Myocyte (in vitro differentiated cells): ENCODE results near the gene TSEN15. TPM values are rescaled to one million over a fixed set of nuclear protein-coding genes. Genes with fewer than 3 reads are reported as not detected.
"Not testable (repeated sequence)": the region's sequence is repeated elsewhere in the genome, so short reads cannot be mapped to it uniquely, and the experiment has no call there.

ENCODE experiments used
- DNase-seq: peaks from one replicate; pipeline ENCODE4 v3.0.0-alpha.2; 2012; ENCODE audit warnings: low read depth
- total RNA-seq: library from RNA; depleted of rRNA; stranded (reverse); fragments of >200 nt; gene quantifications from 2 replicates; pipeline ENCODE4 v1.2.3, GENCODE V29; 2014

Gene TSEN15
- total RNA-seq, 1 donor from 2014 or later = 56.8 TPM

DNA sequence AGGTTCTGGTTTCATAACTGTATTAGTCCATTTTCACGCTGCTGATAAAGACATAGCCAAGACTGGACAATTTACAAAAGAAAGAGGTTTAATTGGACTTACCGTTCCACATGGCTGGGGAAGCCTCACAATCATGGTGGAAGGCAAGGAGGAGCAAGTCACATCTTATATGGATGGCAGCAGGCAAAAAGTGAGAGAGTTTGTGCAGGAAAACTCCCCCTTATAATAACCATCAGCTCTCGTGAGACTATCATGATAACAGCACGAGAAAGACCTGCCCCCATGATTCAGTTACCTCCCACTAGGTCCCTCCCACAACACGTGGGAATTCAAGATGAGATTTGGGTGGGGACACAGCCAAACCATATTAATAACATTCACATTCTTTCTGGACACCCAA lies 45.0 kb downstream of the TSEN15 start:
- not testable (repeated sequence) for DNase-seq

DNA sequence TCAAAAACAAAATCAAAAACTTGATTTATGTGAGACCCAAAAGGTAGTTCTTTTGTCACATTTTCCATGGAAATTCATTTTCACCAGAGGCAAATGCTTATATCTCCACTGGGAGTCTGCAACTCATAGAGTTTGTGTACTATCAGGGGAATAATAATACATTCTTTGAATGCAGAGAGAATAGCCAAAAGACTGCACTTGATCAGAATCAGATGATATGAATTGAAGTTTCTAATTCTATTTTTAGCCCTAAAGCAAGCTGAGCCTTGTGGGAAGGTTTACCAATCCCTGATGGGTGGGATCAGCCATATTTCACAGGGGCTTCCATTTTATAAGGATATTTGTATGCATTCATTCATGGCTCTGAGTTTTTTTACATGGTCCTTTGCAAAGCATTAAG lies 49.6 kb downstream of the TSEN15 start:
- no peak for DNase-seq

DNA sequence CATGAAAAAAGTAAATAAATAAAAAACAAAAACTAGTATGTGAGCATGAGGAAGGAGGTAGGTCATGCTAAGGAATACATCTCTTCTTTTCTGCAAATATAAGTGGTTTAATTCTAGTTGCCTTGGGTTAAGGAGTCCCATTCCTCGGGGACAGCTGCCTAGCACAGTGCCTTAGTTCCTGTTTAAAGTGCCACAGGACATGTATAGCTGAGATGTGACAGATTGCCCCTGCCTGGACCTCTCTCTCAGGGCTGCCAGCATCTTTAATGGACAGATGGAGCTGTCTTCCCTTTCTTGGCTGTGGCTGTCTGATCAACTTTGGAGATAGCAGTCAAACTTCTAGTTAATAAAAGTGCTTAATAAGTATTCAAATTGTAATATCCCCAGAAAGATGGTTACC lies 50.0 kb downstream of the TSEN15 start:
- DNase-seq = no peak

DNA sequence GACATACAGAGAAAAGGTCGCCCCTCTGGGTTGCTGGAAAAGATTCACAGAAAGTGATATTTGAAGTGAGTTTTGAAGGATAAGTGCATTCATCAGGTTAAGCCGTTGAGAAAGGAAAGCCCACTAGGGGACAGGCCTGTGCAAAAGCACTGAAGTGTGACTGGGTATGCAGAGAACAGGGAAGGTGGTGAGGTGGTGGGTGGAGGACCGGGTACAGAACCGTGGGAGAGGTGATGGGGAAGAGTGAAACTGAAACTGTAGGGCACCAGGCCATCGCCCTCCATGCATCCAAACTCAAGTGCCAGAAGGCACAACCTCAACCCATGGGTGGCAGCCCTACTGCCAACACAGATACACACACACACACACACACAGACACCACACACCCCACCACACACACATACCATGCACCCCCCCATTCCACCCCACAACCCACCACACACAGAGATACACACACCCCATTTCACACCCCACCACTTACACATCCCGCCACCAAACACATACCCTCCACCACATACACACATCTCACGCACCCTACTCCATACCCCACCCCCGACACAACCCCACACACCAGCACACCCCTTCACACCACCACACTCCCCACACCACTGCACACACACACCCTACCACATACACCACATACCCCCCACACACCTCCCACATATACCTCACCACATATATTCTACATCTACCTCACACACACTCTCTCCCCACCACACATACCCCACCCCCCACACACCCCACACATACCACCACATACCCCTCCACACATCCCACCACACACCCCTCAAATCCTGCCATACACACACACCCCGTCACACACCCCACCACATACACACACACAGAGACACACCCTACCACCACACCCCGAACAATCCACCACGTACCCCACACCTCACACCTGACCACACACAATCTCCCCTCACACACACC lies 59.0 kb downstream of the TSEN15 start:
- DNase-seq = no peak

DNA sequence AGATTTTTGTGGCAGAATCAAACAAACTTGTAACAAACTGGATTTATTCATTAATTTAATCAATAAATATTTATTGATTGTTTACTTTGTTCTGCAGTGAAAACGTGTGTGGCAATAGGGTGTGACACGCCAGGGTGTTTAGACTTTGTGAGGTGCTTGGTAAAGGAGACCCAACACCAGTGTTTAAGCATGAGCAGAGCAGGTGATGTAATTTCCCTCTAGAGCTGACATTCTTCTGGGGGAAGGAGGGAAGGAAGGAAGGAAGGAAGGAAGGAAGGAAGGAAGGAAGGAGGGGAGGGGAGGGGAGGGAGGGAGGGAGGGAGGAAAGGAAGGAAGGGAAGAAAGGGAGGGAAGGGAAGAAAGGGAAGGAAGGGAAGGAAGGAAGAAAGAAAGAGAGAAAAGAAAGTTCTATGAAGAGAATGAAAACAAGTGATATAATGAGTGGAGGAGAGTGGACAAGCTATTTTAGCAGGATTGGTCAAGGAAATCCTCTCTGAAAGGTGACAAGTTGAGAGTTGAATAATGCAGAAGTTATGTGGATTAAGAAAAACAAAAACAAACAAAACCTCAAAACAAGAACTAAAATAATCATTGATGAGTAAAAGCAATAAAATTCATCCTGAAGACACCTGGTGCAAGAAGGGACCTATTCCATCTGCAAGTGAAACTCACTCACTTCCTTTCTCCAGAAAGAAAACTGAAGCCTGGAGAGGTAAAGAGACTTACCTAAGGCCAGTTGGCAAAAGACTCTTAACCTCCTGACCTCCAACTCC lies 60.8 kb downstream of the TSEN15 start:
- no peak for DNase-seq

DNA sequence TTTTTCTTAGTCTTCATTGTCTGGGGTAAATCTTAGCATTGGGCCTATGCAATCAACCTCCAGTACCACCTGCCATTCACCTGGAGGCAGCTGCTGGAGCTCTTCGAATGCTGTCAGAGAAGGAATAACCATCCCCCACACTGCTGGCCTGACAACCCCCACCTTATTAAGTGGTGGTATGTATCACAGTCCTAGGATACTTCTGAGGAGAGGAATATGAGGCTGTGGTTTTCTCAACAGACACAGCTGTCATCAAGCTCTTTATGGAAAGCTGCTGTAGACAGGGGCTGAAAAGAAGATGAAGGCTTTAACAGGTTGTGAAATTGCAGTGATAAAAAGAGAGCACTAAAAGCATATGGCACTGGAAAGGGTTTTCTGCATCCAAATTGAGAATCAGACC lies 61.7 kb downstream of the TSEN15 start:
- DNase-seq = peak; percentile 91

DNA sequence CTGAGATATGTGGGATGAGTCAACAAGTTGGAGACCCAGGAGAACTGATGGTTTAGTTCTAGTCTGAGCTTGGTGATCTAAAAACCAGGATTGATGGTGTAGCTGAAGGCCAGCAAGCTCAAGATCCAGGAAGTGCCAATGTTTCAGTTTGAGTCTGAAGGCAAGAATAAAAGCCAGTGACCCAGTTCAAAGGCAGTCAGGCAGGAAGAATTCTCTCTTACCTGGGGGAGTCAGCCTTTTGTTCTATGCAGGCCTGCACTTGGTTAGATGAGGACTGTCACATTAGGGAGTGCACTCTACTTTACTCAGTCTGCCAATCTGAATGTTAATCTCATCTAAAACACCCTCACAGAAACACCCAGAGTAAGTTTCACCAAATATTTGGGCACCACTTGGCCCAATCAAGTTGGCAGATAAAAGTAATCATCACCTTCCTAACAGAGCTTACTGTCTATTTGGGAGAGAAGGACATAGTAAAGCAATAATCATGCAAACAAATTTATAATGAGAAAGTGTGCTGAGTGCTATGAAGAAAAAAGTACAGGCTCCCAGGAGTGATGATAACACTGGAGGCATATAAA lies 63.4 kb downstream of the TSEN15 start:
- no peak for DNase-seq

DNA sequence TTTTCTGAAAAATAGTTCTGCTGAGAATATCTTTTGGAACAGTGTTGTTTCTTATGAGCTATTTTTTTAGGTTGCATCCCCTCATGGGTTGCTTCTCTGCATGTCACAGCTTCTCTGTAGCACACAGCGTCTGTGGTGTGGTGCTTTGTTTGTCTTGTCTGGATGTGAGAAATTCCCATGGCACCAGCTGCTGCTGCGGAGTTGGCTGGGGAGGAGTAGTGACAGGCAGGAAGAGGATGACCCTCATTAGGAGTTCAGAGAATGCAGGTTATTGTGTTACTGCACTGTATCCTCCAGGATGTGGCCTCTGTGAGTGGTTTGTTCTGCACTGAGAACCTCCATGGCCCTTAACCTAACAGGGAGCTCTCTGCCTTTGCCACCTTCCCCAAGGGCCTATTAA lies 64.8 kb downstream of the TSEN15 start:
- peak; percentile 91 for DNase-seq

DNA sequence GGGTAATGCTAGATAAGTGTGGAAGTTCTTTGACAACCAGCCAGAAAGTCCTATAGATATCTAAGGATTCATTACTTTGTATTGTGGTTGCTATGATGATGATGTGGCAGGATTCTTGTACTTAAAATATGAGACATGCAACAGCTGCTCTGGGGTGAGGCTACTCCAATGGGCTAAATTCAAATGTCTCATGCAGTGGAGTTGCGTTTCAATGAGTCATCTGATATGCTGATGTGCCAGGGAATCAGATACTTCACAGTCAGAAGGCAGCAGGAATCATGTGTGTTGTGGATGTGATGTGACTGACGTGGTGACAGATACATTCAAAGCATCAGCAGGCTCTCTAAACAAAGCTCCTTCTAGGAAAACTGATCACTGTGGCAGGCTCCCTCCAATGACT lies 66.5 kb downstream of the TSEN15 start:
- peak; percentile 98 for DNase-seq

Other genes with a start within 250 kb of the TSEN15 start
- gene RGL1, start 246.6 kb upstream of the TSEN15 start, total RNA-seq = 5.4 and 6.3 TPM in 2 replicates
- 6.0 and 11.4 TPM in 2 replicates for gene COLGALT2, start 14.0 kb upstream of the TSEN15 start, total RNA-seq